SK-N-DZ (cell line): ENCODE results near the gene KLF13.

Experiments used
- DNase-seq: peaks from one replicate; pipeline ENCODE4 v3.0.0-alpha.2; 2015; ENCODE audit warnings: low spot score

KLF13 gene

GRCh38 chr15:31362886-31363285, 36.3 kb downstream of the KLF13 start:
- DNase-seq, result no peak

GRCh38 chr15:31364301-31365031, 37.8 kb downstream of the KLF13 start:
- DNase-seq, result no peak

GRCh38 chr15:31365032-31365654, 38.5 kb downstream of the KLF13 start:
- no peak for DNase-seq

- peak; percentile 81 for DNase-seq
Measured at GRCh38 chr15:31365655-31366127, 39.1 kb downstream of the KLF13 start.

- peak; percentile 37 for DNase-seq
Measured at GRCh38 chr15:31366169-31366734, 39.6 kb downstream of the KLF13 start.

GRCh38 chr15:31367021-31367729, 40.5 kb downstream of the KLF13 start:
- DNase-seq, result no peak

- peak; percentile 55 for DNase-seq
Measured at GRCh38 chr15:31367730-31368344, 41.2 kb downstream of the KLF13 start.

GRCh38 chr15:31369727-31370126, 43.1 kb downstream of the KLF13 start:
- peak; percentile 71 for DNase-seq

- no peak for DNase-seq
Measured at GRCh38 chr15:31371520-31372240, 45.0 kb downstream of the KLF13 start.

- DNase-seq, result peak; percentile 84
Measured at GRCh38 chr15:31372635-31373091, 46.0 kb downstream of the KLF13 start.

GRCh38 chr15:31373096-31373865, 46.6 kb downstream of the KLF13 start:
- DNase-seq, result no peak

- DNase-seq, result no peak
Measured at GRCh38 chr15:31373970-31374369, 47.3 kb downstream of the KLF13 start.

GRCh38 chr15:31374489-31374888, 47.9 kb downstream of the KLF13 start:
- no peak for DNase-seq

GRCh38 chr15:31374986-31375385, 48.4 kb downstream of the KLF13 start:
- no peak for DNase-seq

GRCh38 chr15:31375772-31376171, 49.1 kb downstream of the KLF13 start:
- DNase-seq, result no peak

GRCh38 chr15:31376511-31376910, 49.9 kb downstream of the KLF13 start:
- no peak for DNase-seq

- DNase-seq, result no peak
Measured at GRCh38 chr15:31377030-31377429, 50.4 kb downstream of the KLF13 start.

GRCh38 chr15:31378363-31378903, 51.8 kb downstream of the KLF13 start:
- DNase-seq, result no peak

GRCh38 chr15:31379042-31379441, 52.4 kb downstream of the KLF13 start:
- no peak for DNase-seq

- DNase-seq, result no peak
Measured at GRCh38 chr15:31379577-31379976, 52.9 kb downstream of the KLF13 start.
